Activated CD4-positive, alpha-beta T cell treated with anti-CD3 and anti-CD28 coated beads for 24 hours (primary cell): ENCODE data around the gene PKP1.

ENCODE experiments used
- DNase-seq, 2 donors: peaks; one replicate each; pipeline ENCODE4 v3.0.0-alpha.2; 2020; ENCODE audit warnings: low read depth in 2 of 2

The PKP1 gene

GRCh38 chr1:201307760-201308499 lies 24.6 kb downstream of the PKP1 start:
- DNase-seq = no peak

- DNase-seq = no peak
Measured at GRCh38 chr1:201309416-201309815, 26.1 kb downstream of the PKP1 start.

DNA sequence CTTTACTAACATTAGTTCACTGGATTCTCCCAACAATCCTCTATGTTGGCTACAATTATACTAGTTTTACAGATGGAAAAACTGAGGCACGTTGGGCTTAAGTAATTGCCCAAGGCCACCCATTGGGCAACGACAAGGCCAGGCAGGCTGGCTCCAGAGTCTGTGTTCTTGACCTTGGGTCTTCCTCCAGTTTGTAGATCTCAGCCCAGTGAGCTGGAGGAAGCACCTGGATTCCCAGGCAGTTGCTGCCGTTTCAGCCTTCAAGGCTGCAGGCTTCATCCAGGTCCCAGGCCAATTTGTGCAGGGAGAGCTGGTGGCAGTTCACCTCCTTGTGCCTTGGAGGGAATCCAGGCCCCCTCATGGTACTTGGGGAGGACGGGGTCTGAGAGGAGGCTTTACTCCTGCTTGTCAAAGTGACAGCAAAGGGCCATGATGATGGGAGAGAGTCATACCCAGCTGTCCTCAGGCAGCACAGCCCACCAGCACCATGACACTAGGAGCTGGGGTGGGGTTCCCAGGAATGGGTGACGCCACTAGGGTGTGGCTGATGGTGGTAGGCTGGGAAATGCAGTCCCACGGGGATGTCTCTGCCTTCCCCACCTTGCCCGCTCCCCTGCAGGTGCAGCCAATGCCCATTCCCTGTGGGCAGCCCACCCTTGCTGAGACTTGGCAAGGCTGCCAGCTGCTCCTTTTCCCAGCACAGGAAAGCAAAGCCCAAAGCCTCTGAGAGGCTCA lies 27.1 kb downstream of the PKP1 start:
- no peak for DNase-seq

DNA sequence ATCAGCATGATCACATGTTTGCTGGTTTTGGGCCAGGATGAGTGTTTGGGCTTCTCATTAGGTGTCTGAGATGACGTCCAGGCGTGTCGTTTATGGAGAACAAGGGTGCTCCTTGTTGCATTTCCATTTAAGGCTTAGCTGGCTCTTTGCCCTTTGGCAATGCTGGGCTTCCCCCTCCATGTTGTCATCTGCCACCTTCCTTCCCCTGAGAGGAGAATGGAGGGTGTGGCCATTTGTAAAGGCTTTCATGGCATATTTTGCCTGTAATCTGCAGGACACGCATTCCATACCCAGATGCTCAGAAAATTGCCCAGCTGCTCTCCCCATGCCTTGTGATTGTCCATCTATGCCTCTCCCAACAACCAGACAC lies 27.7 kb downstream of the PKP1 start:
- DNase-seq = no peak

GRCh38 chr1:201311356-201312011 lies 28.2 kb downstream of the PKP1 start:
- no peak for DNase-seq

GRCh38 chr1:201312298-201312697 lies 29.0 kb downstream of the PKP1 start:
- DNase-seq = no peak

DNA sequence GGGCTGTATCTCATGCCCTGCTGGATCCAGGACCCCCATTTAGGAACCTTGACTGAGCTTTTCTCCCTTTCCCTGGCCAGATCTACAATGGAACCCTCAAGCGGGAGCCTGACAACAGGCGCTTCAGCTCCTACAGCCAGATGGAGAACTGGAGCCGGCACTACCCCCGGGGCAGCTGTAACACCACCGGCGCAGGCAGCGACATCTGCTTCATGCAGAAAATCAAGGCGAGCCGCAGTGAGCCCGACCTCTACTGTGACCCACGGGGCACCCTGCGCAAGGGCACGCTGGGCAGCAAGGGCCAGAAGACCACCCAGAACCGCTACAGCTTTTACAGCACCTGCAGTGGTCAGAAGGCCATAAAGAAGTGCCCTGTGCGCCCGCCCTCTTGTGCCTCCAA lies 29.8 kb downstream of the PKP1 start:
- no peak for DNase-seq

DNA sequence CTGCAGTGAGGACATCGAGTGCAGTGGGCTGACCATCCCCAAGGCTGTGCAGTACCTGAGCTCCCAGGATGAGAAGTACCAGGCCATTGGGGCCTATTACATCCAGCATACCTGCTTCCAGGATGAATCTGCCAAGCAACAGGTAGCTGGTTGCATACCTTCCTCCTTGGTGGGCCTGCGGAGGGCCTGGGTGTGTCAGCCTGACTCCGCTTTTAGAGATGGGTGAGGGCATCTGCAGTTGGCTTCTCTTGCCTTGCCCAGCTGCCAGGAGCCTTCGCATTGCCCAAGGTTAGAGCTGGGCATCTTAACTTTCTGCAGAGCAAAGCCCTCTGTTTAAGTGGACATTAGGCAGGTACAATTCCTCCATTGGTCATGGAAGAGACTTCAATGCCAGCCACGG lies 33.2 kb downstream of the PKP1 start:
- no peak for DNase-seq

- DNase-seq = no peak
Measured at GRCh38 chr1:201317551-201317950, 34.2 kb downstream of the PKP1 start.

DNA sequence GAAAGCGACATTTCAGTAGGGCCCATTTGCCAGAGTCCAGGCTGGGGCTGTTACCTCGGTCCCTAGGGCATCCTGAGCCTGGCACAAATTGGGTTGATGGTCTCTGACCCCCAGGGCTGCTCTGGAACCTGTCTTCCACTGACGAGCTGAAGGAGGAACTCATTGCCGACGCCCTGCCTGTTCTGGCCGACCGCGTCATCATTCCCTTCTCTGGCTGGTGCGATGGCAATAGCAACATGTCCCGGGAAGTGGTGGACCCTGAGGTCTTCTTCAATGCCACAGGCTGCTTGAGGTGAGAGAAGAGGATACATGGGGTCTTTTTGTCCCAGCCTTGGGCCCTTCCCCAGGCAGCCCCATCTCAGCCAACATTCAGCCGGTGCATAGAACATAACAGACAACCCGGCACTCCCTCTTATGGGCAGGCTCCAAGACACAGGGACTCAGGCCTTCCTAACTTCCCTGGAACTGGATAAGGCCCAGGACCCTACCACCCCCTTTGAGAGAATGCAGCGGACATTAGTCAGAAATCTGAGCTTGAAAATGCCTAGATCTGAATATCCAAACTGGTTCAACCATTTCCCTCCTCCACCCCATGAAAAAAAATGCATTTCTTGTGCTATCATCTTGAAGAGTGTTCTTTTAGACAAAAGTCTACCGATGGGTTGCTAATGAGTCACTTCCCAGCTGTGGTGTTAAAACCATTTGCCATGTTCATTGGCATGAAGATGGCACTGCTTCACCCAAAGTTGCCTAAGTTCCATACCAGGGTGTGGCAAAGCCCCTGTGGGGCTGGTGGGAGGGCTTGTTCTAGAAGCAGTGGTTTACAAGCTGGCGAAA lies 35.4 kb downstream of the PKP1 start:
- DNase-seq = no peak

GRCh38 chr1:201319631-201320030 lies 36.3 kb downstream of the PKP1 start:
- DNase-seq = no peak

GRCh38 chr1:201320168-201320788 lies 37.0 kb downstream of the PKP1 start:
- DNase-seq = no peak

DNA sequence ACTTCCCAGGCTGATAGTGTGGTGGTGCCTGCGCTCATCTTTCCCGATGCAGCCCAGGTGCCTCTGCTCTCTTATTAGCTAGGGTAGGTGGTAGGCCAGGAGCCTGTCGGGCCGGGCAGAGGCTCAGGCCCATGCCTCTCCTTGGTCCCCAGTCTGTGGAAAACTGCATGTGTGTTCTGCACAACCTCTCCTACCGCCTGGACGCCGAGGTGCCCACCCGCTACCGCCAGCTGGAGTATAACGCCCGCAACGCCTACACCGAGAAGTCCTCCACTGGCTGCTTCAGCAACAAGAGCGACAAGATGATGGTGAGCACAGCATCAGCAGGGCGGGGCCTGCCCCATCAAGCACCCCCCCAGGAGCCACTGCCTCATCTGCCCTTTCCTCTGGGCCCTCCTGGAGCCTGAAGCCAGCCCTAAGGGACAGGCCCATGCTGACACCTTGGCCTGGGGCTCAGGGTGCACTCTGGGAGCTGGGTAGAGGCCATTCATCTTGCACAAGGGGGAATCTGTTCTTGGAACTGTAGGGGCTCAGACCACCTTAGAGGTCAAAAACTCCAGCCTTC lies 38.6 kb downstream of the PKP1 start:
- DNase-seq = no peak

- no peak for DNase-seq
Measured at GRCh38 chr1:201322653-201323510, 39.6 kb downstream of the PKP1 start.

DNA sequence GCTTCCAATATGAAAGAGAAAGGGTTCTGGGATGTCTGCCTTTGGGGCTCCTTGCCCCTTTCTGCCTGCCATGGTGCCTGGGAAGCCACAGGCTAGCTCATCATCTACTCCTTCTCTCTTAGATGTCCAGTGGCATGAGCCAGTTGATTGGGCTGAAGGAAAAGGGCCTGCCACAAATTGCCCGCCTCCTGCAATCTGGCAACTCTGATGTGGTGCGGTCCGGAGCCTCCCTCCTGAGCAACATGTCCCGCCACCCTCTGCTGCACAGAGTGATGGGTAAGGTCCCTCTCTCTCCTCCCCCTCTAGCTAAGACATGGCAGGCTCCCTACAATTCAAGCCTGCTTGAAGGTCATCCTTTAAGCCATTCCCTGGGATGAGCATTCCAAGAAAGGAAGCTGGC lies 41.0 kb downstream of the PKP1 start:
- DNase-seq = no peak

DNA sequence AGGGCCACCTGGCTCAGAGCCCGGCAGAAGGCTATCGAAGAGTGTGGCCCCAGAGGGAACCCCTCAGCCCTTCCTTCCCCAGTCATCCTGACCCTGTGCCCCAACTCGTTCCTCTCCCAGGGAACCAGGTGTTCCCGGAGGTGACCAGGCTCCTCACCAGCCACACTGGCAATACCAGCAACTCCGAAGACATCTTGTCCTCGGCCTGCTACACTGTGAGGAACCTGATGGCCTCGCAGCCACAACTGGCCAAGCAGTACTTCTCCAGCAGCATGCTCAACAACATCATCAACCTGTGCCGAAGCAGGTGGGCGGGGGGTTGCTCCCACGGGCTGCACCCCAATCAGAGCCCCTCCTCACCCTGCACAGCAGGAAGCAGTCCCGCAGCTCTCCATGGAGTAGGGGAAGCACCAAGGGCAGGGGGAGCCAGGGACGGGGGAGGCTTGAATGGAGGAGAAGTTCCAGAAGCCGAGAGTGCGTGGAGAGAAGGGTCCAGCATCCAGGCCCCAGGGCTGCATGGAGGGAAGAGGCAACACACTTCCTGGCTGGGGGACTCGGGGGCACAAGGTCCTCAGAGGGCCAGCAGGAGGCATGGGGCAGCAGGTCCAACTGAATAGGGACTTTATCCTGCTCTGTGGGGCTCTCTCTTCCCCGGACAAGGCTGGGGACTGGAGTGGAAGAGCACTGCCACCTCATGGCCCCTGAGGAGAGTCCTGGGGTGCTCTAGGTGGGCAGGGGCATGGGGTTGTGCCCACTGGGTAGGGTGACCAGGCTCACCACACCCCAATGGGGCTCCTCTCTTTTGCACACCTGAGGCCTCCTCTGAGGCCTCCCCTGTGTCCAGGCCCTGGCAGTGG lies 41.7 kb downstream of the PKP1 start:
- DNase-seq = no peak

DNA sequence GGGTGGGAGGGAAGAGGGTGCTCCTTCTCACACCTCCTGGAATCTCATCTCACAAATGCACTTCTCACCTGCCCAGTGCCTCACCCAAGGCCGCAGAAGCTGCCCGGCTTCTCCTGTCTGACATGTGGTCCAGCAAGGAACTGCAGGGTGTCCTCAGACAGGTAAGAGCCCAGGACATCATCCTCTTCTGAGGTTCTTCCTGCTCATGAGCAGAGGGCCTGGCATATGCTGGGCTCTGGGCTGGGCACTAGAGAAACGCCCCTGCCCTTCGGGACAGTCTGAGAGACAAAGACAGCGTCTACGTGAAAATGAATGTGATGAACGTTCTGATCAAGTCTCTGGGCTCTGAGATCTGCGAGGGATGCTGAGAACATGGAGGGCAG lies 42.4 kb downstream of the PKP1 start:
- no peak for DNase-seq

GRCh38 chr1:201326710-201327109 lies 43.4 kb downstream of the PKP1 start:
- DNase-seq = no peak

DNA sequence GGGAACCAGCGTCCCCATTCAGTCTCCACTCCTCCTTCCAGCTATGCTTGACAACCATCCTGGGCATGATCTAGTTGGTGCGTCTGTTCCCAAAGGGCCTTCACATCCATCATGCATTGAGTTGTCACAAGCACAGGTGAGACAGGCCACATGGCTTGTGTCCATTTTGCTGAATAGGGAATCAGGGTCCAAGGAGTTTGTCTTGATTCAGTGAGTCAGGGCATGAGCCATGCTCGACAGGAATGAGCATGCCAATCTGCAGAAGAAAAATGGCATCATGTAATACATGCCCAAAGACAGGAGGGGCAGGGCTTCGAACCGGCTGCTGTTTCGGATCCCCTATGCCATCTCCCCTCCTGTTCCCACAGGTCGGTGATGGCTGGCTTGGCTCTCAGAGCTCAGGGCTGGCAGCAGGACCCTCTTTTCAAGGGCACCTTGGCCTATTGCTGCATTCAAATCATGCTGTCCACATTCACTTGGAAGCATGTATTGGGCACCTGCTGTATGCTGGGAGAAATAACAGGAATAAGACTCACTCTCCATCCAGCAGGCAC lies 44.5 kb downstream of the PKP1 start:
- no peak for DNase-seq
